ENCODE results near the gene AOAH.

Gene AOAH

DNA sequence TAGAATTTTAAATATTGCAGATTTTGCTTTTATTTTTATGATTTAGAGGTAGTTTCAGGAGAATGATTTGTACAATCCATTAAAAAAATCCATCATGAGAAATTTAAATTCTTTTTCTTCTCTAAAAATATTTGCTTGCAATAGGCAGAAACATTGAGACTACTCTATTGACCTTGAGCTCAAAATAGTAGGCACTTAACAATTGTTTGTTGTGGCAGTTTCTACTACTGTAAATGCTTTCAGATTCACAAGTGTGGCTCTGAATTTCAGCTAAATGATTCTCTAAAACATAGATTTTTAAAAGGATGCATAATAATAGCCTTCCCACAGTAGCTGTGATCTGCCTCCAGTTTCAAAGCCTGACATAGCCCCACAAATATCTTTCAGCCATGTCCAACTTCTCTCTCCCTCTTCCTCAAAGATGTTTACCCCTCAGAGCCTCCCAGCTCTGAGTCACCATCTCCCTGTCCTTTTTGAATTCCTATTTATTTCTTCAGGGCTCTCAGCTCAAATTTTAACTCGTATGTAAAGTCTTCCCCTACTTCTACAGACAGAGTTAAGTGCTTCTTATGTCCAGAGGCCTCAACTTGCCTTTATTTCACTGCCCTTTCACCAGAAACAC is 160.5 kb downstream of the AOAH start:
- H3K9me3 ChIP-seq (ENCODE audit: control extremely low read depth in 1 of 5, control insufficient read depth in 4 of 5, insufficient read depth in 2 of 5, low read depth in 1 of 5, low read length in 4 of 5), result peaks cover 0 to 6% (median 0%) of the 10 kb centered on the region in 5 experiments
- H3K27ac ChIP-seq (ENCODE audit: insufficient read depth in 1 of 2, low read depth in 1 of 2, low read length in 2 of 2, poor library complexity in 1 of 2, severe bottlenecking in 2 of 2), result peak overlapping the region in 1 of 2 experiments; percentile 39
- no peak for DNase-seq
- no peaks in the 10 kb centered on the region for H3K36me3 ChIP-seq (ENCODE audit: control insufficient read depth in 4 of 4, insufficient read depth in 4 of 4, low read length in 3 of 4)
- CTCF ChIA-PET, result no interaction called here
- POLR2A ChIA-PET, result no interaction called here
- H3K4me1 ChIP-seq (ENCODE audit: control extremely low read depth in 1 of 4, control insufficient read depth in 4 of 4, insufficient read depth in 4 of 4, low read length in 3 of 4), result peaks cover 11 to 40% (median 22%) of the 10 kb centered on the region in 4 experiments
- WGBS (ENCODE audit: insufficient coverage), result no CpG with 5 or more reads among the region's 1 CpG
- no peak overlapping the region for H3K4me3 ChIP-seq (ENCODE audit: control insufficient read depth in 1 of 7, extremely low read depth in 1 of 7, insufficient read depth in 4 of 7, low read depth in 2 of 7, low read length in 6 of 7)
- no peaks in the 10 kb centered on the region for H3K27me3 ChIP-seq (replicated peaks in 2 of 5; ENCODE audit: control insufficient read depth in 4 of 5, insufficient read depth in 5 of 5, low read length in 4 of 5)

DNA sequence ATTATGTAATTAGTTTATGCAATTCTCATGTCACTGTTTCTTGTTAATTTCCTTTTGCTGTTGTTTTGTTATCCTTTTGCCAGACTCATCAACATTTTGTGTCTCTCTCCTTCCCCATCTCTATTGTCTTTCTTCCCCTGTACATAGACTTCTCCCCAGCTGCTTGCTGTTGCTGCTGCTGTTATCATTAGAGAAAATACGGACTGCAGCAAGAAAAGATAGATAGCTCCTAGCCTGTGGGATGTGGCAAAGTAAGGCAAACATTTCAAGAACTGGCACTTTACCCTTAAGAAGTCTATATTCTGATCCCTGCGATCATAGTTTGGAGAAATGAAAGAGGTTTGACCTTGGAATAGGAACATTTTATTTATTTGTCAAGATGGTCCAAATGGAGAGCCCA is 162.2 kb downstream of the AOAH start:
- WGBS (ENCODE audit: insufficient coverage), result 79% methylated on average over 2 of the region's 2 CpGs
- DNase-seq, result peak in 2 of 3 donors; percentile 25 to 64
- ChIA-PET POLR2A (no interaction called here), CTCF (no interaction called here)
- Histone ChIP-seq H3K36me3 (ENCODE audit: control insufficient read depth in 4 of 4, insufficient read depth in 4 of 4, low read length in 3 of 4) (no peaks in the 10 kb centered on the region), H3K27ac (ENCODE audit: insufficient read depth in 1 of 2, low read depth in 1 of 2, low read length in 2 of 2, poor library complexity in 1 of 2, severe bottlenecking in 2 of 2) (no peak overlapping the region), H3K27me3 (replicated peaks in 2 of 5; ENCODE audit: control insufficient read depth in 4 of 5, insufficient read depth in 5 of 5, low read length in 4 of 5) (no peaks in the 10 kb centered on the region), H3K9me3 (ENCODE audit: control extremely low read depth in 1 of 5, control insufficient read depth in 4 of 5, insufficient read depth in 2 of 5, low read depth in 1 of 5, low read length in 4 of 5) (peaks cover 0 to 9% (median 0%) of the 10 kb centered on the region in 5 experiments), H3K4me1 (ENCODE audit: control extremely low read depth in 1 of 4, control insufficient read depth in 4 of 4, insufficient read depth in 4 of 4, low read length in 3 of 4) (peaks cover 11 to 33% (median 21%) of the 10 kb centered on the region in 4 experiments), H3K4me3 (ENCODE audit: control insufficient read depth in 1 of 7, extremely low read depth in 1 of 7, insufficient read depth in 4 of 7, low read depth in 2 of 7, low read length in 6 of 7) (peak overlapping the region in 1 of 7 experiments; percentile 6)

DNA sequence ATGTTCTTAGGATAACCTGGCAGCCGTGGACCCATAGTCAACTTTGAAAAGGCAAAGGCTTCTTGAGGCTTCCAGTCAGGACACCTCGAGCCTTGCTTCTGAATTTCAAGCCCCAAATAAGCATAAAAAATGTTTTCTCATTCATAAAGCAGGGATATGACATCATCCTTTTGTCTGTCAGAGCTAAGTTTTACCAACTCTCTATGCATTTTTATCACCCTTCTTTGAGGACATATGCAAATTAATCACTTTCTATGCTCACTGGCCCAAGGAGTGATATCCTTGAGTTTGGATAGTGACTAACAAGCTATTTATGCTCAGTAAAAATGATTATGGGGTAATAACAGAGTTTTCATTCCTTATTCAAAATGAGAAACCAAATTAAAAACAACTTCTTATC is 175.3 kb downstream of the AOAH start:
- no peak overlapping the region for H3K27ac ChIP-seq (ENCODE audit: insufficient read depth in 1 of 2, low read depth in 1 of 2, low read length in 2 of 2, poor library complexity in 1 of 2, severe bottlenecking in 2 of 2)
- no peak for DNase-seq
- H3K36me3 ChIP-seq (ENCODE audit: control insufficient read depth in 4 of 4, insufficient read depth in 4 of 4, low read length in 3 of 4), result no peaks in the 10 kb centered on the region
- 100% methylated on average over 2 of the region's 2 CpGs for WGBS (ENCODE audit: insufficient coverage)
- peaks cover 0 to 5% (median 0%) of the 10 kb centered on the region in 4 experiments for H3K4me1 ChIP-seq (ENCODE audit: control extremely low read depth in 1 of 4, control insufficient read depth in 4 of 4, insufficient read depth in 4 of 4, low read length in 3 of 4)
- no peaks in the 10 kb centered on the region for H3K27me3 ChIP-seq (replicated peaks in 2 of 5; ENCODE audit: control insufficient read depth in 4 of 5, insufficient read depth in 5 of 5, low read length in 4 of 5)
- CTCF ChIA-PET, result interaction anchor here (0.9 kb wide), 1 partner anchor 110 kb away, joined by 3 read pairs; no protein-coding TSS in a partner anchor
- H3K4me3 ChIP-seq (ENCODE audit: control insufficient read depth in 1 of 7, extremely low read depth in 1 of 7, insufficient read depth in 4 of 7, low read depth in 2 of 7, low read length in 6 of 7), result no peak overlapping the region
- no peaks in the 10 kb centered on the region for H3K9me3 ChIP-seq (ENCODE audit: control extremely low read depth in 1 of 5, control insufficient read depth in 4 of 5, insufficient read depth in 2 of 5, low read depth in 1 of 5, low read length in 4 of 5)
- POLR2A ChIA-PET, result no interaction called here

DNA sequence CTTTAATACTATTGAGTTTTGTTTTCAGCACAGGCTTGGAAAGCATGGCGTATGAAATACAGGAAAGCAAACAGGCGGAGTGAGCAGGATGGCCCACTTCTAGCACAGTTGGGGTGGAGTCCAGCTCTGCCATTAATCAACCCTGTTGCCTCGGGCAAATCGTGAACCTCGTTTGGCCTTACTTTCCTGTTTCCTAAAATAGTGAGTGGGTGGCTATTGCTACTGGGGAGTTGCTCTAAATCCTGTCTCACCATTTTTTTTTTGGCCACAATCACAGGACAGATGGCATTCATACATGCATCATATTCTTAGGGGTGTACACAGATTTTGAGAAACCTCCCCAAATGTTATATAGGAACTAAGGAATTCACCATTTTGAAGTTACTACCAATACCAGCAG is 176.9 kb downstream of the AOAH start:
- CTCF ChIA-PET, result no interaction called here
- no peaks in the 10 kb centered on the region for H3K9me3 ChIP-seq (ENCODE audit: control extremely low read depth in 1 of 5, control insufficient read depth in 4 of 5, insufficient read depth in 2 of 5, low read depth in 1 of 5, low read length in 4 of 5)

DNA sequence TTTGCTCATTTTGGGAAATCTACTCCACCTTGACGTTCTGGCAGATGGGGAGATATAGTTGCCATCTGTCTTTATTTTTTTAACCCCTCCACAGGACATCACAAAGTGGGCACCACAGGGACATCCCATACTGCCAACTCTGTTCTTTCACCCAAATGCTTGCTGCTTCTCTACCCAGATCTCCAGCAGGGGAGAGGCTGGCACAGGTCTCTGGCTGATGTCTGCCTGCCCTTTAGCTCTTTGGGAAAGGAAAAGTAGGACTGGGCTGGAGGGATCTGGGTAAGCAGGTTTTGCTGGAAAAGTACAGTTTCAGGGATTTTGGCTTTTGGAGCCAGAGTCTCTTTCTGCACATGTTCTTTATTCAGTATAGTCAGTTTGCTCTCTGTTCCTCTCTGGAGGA is 178.0 kb downstream of the AOAH start:
- peaks cover 0 to 5% (median 0%) of the 10 kb centered on the region in 4 experiments for H3K4me1 ChIP-seq (ENCODE audit: control extremely low read depth in 1 of 4, control insufficient read depth in 4 of 4, insufficient read depth in 4 of 4, low read length in 3 of 4)
- H3K27ac ChIP-seq (ENCODE audit: insufficient read depth in 1 of 2, low read depth in 1 of 2, low read length in 2 of 2, poor library complexity in 1 of 2, severe bottlenecking in 2 of 2), result no peak overlapping the region
- H3K36me3 ChIP-seq (ENCODE audit: control insufficient read depth in 4 of 4, insufficient read depth in 4 of 4, low read length in 3 of 4), result no peaks in the 10 kb centered on the region
- no peaks in the 10 kb centered on the region for H3K9me3 ChIP-seq (ENCODE audit: control extremely low read depth in 1 of 5, control insufficient read depth in 4 of 5, insufficient read depth in 2 of 5, low read depth in 1 of 5, low read length in 4 of 5)
- no peak for DNase-seq
- no peaks in the 10 kb centered on the region for H3K27me3 ChIP-seq (replicated peaks in 2 of 5; ENCODE audit: control insufficient read depth in 4 of 5, insufficient read depth in 5 of 5, low read length in 4 of 5)
- POLR2A ChIA-PET, result no interaction called here
- H3K4me3 ChIP-seq (ENCODE audit: control insufficient read depth in 1 of 7, extremely low read depth in 1 of 7, insufficient read depth in 4 of 7, low read depth in 2 of 7, low read length in 6 of 7), result no peak overlapping the region
- no CpG with 5 or more reads among the region's 1 CpG for WGBS (ENCODE audit: insufficient coverage)
- CTCF ChIA-PET, result interaction anchor here (1.3 kb wide), 1 partner anchor 14 kb away, joined by 3 read pairs; no protein-coding TSS in a partner anchor

More for the DNA sequence above, 176.9 kb downstream of the AOAH start:
- 54% methylated on average over 3 of the region's 5 CpGs for WGBS (ENCODE audit: insufficient coverage)
- no peak for DNase-seq
- H3K27me3 ChIP-seq (replicated peaks in 2 of 5; ENCODE audit: control insufficient read depth in 4 of 5, insufficient read depth in 5 of 5, low read length in 4 of 5), result no peaks in the 10 kb centered on the region
- POLR2A ChIA-PET, result no interaction called here
- H3K4me1 ChIP-seq (ENCODE audit: control extremely low read depth in 1 of 4, control insufficient read depth in 4 of 4, insufficient read depth in 4 of 4, low read length in 3 of 4), result peaks cover 0 to 5% (median 0%) of the 10 kb centered on the region in 4 experiments
- H3K27ac ChIP-seq (ENCODE audit: insufficient read depth in 1 of 2, low read depth in 1 of 2, low read length in 2 of 2, poor library complexity in 1 of 2, severe bottlenecking in 2 of 2), result no peak overlapping the region
- no peaks in the 10 kb centered on the region for H3K36me3 ChIP-seq (ENCODE audit: control insufficient read depth in 4 of 4, insufficient read depth in 4 of 4, low read length in 3 of 4)
- no peak overlapping the region for H3K4me3 ChIP-seq (ENCODE audit: control insufficient read depth in 1 of 7, extremely low read depth in 1 of 7, insufficient read depth in 4 of 7, low read depth in 2 of 7, low read length in 6 of 7)

DNA sequence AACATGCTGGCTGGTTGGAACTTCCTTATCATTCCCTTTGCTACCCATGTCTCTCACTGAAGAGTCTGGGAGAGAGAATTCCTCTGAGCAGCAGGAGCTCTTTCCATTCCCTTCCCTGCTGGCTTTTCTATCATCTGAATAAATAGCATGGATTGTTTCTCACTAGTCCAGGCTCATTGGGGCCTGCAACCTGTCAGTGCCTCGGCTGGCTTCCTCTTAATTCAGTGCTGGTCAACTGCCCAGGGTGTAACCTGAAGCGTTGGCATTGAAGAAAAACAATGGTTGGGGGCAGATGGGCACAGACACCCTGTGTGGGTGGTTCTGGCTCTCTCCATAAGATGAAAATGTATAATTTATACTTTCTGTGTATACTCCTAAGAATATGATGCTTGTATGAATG is 179.0 kb downstream of the AOAH start:
- Histone ChIP-seq H3K27ac (ENCODE audit: insufficient read depth in 1 of 2, low read depth in 1 of 2, low read length in 2 of 2, poor library complexity in 1 of 2, severe bottlenecking in 2 of 2) (no peak overlapping the region), H3K27me3 (replicated peaks in 2 of 5; ENCODE audit: control insufficient read depth in 4 of 5, insufficient read depth in 5 of 5, low read length in 4 of 5) (no peaks in the 10 kb centered on the region), H3K36me3 (ENCODE audit: control insufficient read depth in 4 of 4, insufficient read depth in 4 of 4, low read length in 3 of 4) (peaks cover 0 to 1% (median 0%) of the 10 kb centered on the region in 4 experiments), H3K4me1 (ENCODE audit: control extremely low read depth in 1 of 4, control insufficient read depth in 4 of 4, insufficient read depth in 4 of 4, low read length in 3 of 4) (peaks cover 0 to 5% (median 0%) of the 10 kb centered on the region in 4 experiments), H3K4me3 (ENCODE audit: control insufficient read depth in 1 of 7, extremely low read depth in 1 of 7, insufficient read depth in 4 of 7, low read depth in 2 of 7, low read length in 6 of 7) (no peak overlapping the region), H3K9me3 (ENCODE audit: control extremely low read depth in 1 of 5, control insufficient read depth in 4 of 5, insufficient read depth in 2 of 5, low read depth in 1 of 5, low read length in 4 of 5) (no peaks in the 10 kb centered on the region)
- POLR2A ChIA-PET, result no interaction called here
- WGBS (ENCODE audit: insufficient coverage), result 100% methylated on average over 2 of the region's 2 CpGs
- no peak for DNase-seq
- CTCF ChIA-PET, result interaction anchor here (1.3 kb wide), 1 partner anchor 15 kb away, joined by 3 read pairs; no protein-coding TSS in a partner anchor

DNA sequence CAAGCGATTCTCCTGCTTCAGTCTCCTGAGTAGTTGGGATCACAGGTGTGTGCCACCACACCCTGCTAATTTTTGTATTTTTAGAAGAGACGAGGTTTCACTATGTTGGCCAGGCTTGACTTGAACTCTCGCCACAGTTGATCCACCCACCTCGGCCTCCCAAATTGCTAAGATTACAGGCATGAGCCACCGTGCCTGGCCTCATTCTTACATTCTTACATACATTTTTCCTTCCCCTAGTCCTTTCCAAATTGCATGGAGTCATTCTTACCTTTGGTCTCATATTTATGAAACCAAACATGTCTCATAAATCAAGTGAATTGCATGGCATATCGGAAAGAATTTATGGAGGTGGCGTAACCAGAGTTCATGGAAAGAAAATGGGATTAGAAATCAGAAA is 186.2 kb downstream of the AOAH start:
- POLR2A ChIA-PET, result no interaction called here
- no peak for DNase-seq
- no peaks in the 10 kb centered on the region for H3K4me1 ChIP-seq (ENCODE audit: control extremely low read depth in 1 of 4, control insufficient read depth in 4 of 4, insufficient read depth in 4 of 4, low read length in 3 of 4)
- no peak overlapping the region for H3K4me3 ChIP-seq (ENCODE audit: control insufficient read depth in 1 of 7, extremely low read depth in 1 of 7, insufficient read depth in 4 of 7, low read depth in 2 of 7, low read length in 6 of 7)
- no peak overlapping the region for H3K27ac ChIP-seq (ENCODE audit: insufficient read depth in 1 of 2, low read depth in 1 of 2, low read length in 2 of 2, poor library complexity in 1 of 2, severe bottlenecking in 2 of 2)
- H3K9me3 ChIP-seq (ENCODE audit: control extremely low read depth in 1 of 5, control insufficient read depth in 4 of 5, insufficient read depth in 2 of 5, low read depth in 1 of 5, low read length in 4 of 5), result no peaks in the 10 kb centered on the region
- CTCF ChIA-PET, result no interaction called here
- H3K36me3 ChIP-seq (ENCODE audit: control insufficient read depth in 4 of 4, insufficient read depth in 4 of 4, low read length in 3 of 4), result peaks cover 0 to 10% (median 0%) of the 10 kb centered on the region in 4 experiments
- H3K27me3 ChIP-seq (replicated peaks in 2 of 5; ENCODE audit: control insufficient read depth in 4 of 5, insufficient read depth in 5 of 5, low read length in 4 of 5), result no peaks in the 10 kb centered on the region
- 91% methylated on average over 4 of the region's 7 CpGs for WGBS (ENCODE audit: insufficient coverage)
